Liver (tissue), 3 donors: Measurements from ENCODE around the gene NHS.

ENCODE experiments used
- CTCF ChIP-seq: fragments of 150-350 bp; IDR thresholded peaks from 2 replicates; pipeline ENCODE4 v1.5.1; 2017; ENCODE audit warnings: improper control_type of control experiment, low read depth, low read length; ENCODE audit not compliant: missing input control
- GABPA ChIP-seq, 2 donors: IDR thresholded peaks in 1 of 2; conservative IDR thresholded peaks in 1 of 2; 2 replicates each; pipeline ENCODE4 v1.6.1; 2016; ENCODE audit warnings: antibody characterized with exemption in 2 of 2, mild to moderate bottlenecking in 1 of 2, moderate library complexity in 1 of 2
- HNF4G ChIP-seq: IDR thresholded peaks from 2 replicates; pipeline ENCODE4 v1.6.1; 2016; ENCODE audit warnings: antibody characterized with exemption
- MAX ChIP-seq: IDR thresholded peaks from 2 replicates; pipeline ENCODE4 v1.6.1; 2016; ENCODE audit warnings: antibody characterized with exemption
- RAD21 ChIP-seq, 2 donors: IDR thresholded peaks; 2 replicates each; pipeline ENCODE4 v1.6.1; 2016; ENCODE audit warnings: antibody characterized with exemption in 2 of 2, mild to moderate bottlenecking in 2 of 2
- REST ChIP-seq: IDR thresholded peaks from 2 replicates; pipeline ENCODE4 v1.6.1; 2016; ENCODE audit warnings: antibody characterized with exemption, mild to moderate bottlenecking
- SP1 ChIP-seq: IDR thresholded peaks from 2 replicates; pipeline ENCODE4 v1.6.1; 2018; ENCODE audit warnings: antibody characterized with exemption, mild to moderate bottlenecking
- TAF1 ChIP-seq: conservative IDR thresholded peaks from 2 replicates; pipeline ENCODE4 v1.6.1; 2016; ENCODE audit warnings: antibody characterized with exemption, mild to moderate bottlenecking
- YY1 ChIP-seq: IDR thresholded peaks from 2 replicates; pipeline ENCODE4 v1.6.1; 2016; ENCODE audit warnings: antibody characterized with exemption, mild to moderate bottlenecking
- ZBTB33 ChIP-seq: IDR thresholded peaks from 2 replicates; pipeline ENCODE4 v1.6.1; 2016; ENCODE audit warnings: antibody characterized with exemption
- donor health status: healthy.
- donor health status: healthy.

- TF ChIP-seq CTCF = no peak
- TF ChIP-seq ZBTB33 = no peak
- TF ChIP-seq MAX = no peak
- TF ChIP-seq GABPA (IDR thresholded peaks at IDR 0.05 in 1 of 2, conservative IDR thresholded peaks at IDR 0.05 in 1 of 2) = no peak
- no peak for TF ChIP-seq YY1
- TF ChIP-seq REST = no peak
- no peak for TF ChIP-seq HNF4G
- no peak for TF ChIP-seq RAD21 (IDR thresholded peaks at IDR 0.05)
- no peak for TF ChIP-seq TAF1
- TF ChIP-seq SP1 = no peak
Measured at GRCh38 chrX:17747692-17748091, 372.7 kb downstream of the NHS start.
